HepG2 (cell line): Measurements from ENCODE around the gene CALM1. TPM values are rescaled to one million over a fixed set of nuclear protein-coding genes. Genes with fewer than 3 reads are reported as not detected.
A peak's percentile ranks its signal among the peaks of the same experiment; 100 is the strongest.

ENCODE experiments used
- ATAC-seq: fragments of 200-7000 bp; cut with Tn5 transposase; 3 replicates; pipeline ENCODE4 v1.9.1; 2020; ENCODE audit warnings: mild to moderate bottlenecking, moderate library complexity
- BruUV-seq: library from RNA; stranded (reverse); fragments of 400-500 nt; replicated peaks from 2 replicates; lab custom pipeline; 2021; lab: Mats Ljungman, UMichigan
- CTCF ChIA-PET: fragments of 300-600 bp; formaldehyde crosslinking; extraction: SDS; loops from one replicate; lab custom pipeline; 2021; ENCODE audit warnings: low total read pairs, inconsistent platforms, low intra/inter-chr PET ratio; lab: Yijun Ruan, JAX
- POLR2A ChIA-PET: fragments of 350-600 bp; sonication (Branson Sonifier 250); formaldehyde crosslinking; loops from one replicate; lab custom pipeline; 2020; ENCODE audit warnings: antibody characterized with exemption, inconsistent platforms; lab: Yijun Ruan, JAX
- DNase-seq: peaks from one replicate; pipeline ENCODE4 v3.0.0-alpha.2; 2015; ENCODE audit warnings: low spot score
- FAIRE-seq: peaks from 3 replicates; lab custom pipeline; 2011; peaks lifted over from hg19 to GRCh38; lab: Jason Lieb, UNC
- H2AFZ ChIP-seq: one replicate; pipeline ENCODE4 v1.6.1; 2011; ENCODE audit warnings: low read length, inconsistent platforms
- H3K27ac ChIP-seq: fragments of 300-600 bp; 3 replicates; pipeline ENCODE4 v1.8.0; 2011; ENCODE audit warnings: mixed run types, mild to moderate bottlenecking, mixed read lengths, low read length, inconsistent platforms; ENCODE audit not compliant: insufficient read depth; ENCODE audit errors: extremely low read length
- H3K27me3 ChIP-seq, 2 experiments: fragments of 200-600 bp in 1 of 2; 2 replicates in 1 of 2; 3 replicates in 1 of 2; pipeline versions ENCODE4 v1.6.0 to v1.8.0; 2011; ENCODE audit warnings: low read length in 2 of 2, mild to moderate bottlenecking in 2 of 2, moderate library complexity in 2 of 2, inconsistent platforms in 1 of 2; ENCODE audit not compliant: insufficient read depth in 2 of 2, control insufficient read depth in 1 of 2
- H3K36me3 ChIP-seq, 2 experiments: fragments of 200-600 bp in 1 of 2; replicated peaks in 1 of 2; 2 replicates in 1 of 2; 3 replicates in 1 of 2; pipeline versions ENCODE4 v1.5.1 to v1.8.0; 2011; ENCODE audit warnings: low read length in 2 of 2, inconsistent platforms in 1 of 2; ENCODE audit not compliant: insufficient read depth in 2 of 2, control insufficient read depth in 1 of 2
- H3K4me1 ChIP-seq: 2 replicates; pipeline ENCODE4 v1.5.1; 2012; ENCODE audit warnings: low read length, inconsistent platforms; ENCODE audit not compliant: insufficient read depth
- H3K4me2 ChIP-seq: 2 replicates; pipeline ENCODE4 v1.6.0; 2011; ENCODE audit warnings: low read depth, low read length, inconsistent platforms
- H3K4me3 ChIP-seq, 3 experiments: fragments of 200-600 bp in 1 of 3; sonication (generic), shearing (Covaris generic) in 1 of 3; replicated peaks in 1 of 3; 2 replicates each; pipeline ENCODE4 v1.5.1; 2011 to 2016; ENCODE audit warnings: low read length in 3 of 3, inconsistent platforms in 2 of 3, low read depth in 2 of 3, mild to moderate bottlenecking in 2 of 3, control low read depth in 1 of 3, mixed read lengths in 1 of 3; ENCODE audit not compliant: insufficient read depth in 1 of 3
- H3K79me2 ChIP-seq: one replicate; pipeline ENCODE4 v1.6.1; 2011; ENCODE audit warnings: low read length, inconsistent platforms; ENCODE audit not compliant: insufficient read depth
- H3K9ac ChIP-seq: 2 replicates; pipeline ENCODE4 v1.6.0; 2011; ENCODE audit warnings: mild to moderate bottlenecking, low read depth, low read length, inconsistent platforms; ENCODE audit not compliant: insufficient read depth
- H3K9me3 ChIP-seq: 2 replicates; pipeline ENCODE4 v1.5.1; 2012; ENCODE audit warnings: mild to moderate bottlenecking, low read length
- H4K20me1 ChIP-seq: 2 replicates; pipeline ENCODE4 v1.6.0; 2011; ENCODE audit warnings: inconsistent platforms, mild to moderate bottlenecking, low read length, moderate library complexity; ENCODE audit not compliant: insufficient read depth
- AGO2 ChIP-seq: fragments of 200-400 bp; formaldehyde crosslinking; optimal IDR thresholded peaks from 2 replicates; pipeline ENCODE3; 2017; ENCODE audit warnings: mild to moderate bottlenecking, low read depth, low read length, moderate library complexity
- CREBL2 ChIP-seq: sonication (generic); formaldehyde crosslinking; IDR thresholded peaks from 2 replicates; pipeline ENCODE4 v1.8.1; 2023; ENCODE audit warnings: missing genetic modification reagents, mild to moderate bottlenecking, borderline replicate concordance
- E2F2 ChIP-seq: sonication (generic); formaldehyde crosslinking; IDR thresholded peaks from 2 replicates; pipeline ENCODE4 v1.4.0; 2020; ENCODE audit warnings: missing genetic modification reagents, borderline replicate concordance
- FOSL1 ChIP-seq: sonication (generic); formaldehyde crosslinking; IDR thresholded peaks from 2 replicates; pipeline ENCODE4 v1.9.0; 2021; ENCODE audit warnings: missing genetic modification reagents, borderline replicate concordance
- FOXM1 ChIP-seq: sonication (generic); formaldehyde crosslinking; IDR thresholded peaks from 2 replicates; pipeline ENCODE4 v1.5.0; 2020; ENCODE audit warnings: missing genetic modification reagents
- FOXO4 ChIP-seq: sonication (generic); formaldehyde crosslinking; conservative IDR thresholded peaks from 2 replicates; pipeline ENCODE4 v1.8.1; 2023; ENCODE audit warnings: missing genetic modification reagents
- HBP1 ChIP-seq: IDR thresholded peaks from 2 replicates; pipeline ENCODE4 v1.6.1; 2016; ENCODE audit warnings: low read depth, control low read depth
- MEIS2 ChIP-seq: sonication (generic); formaldehyde crosslinking; IDR thresholded peaks from 2 replicates; pipeline ENCODE4 v1.9.0; 2021; ENCODE audit warnings: mild to moderate bottlenecking, missing genetic modification reagents
- MIXL1 ChIP-seq: IDR thresholded peaks from 2 replicates; pipeline ENCODE4 v1.6.1; 2016
- MTA1 ChIP-seq: sonication (generic); formaldehyde crosslinking; IDR thresholded peaks from 2 replicates; pipeline ENCODE4 v1.4.0; 2020; ENCODE audit warnings: missing genetic modification reagents, mild to moderate bottlenecking, borderline replicate concordance
- SETDB1 ChIP-seq: sonication (generic); formaldehyde crosslinking; IDR thresholded peaks from 2 replicates; pipeline ENCODE4 v1.5.1; 2020; ENCODE audit warnings: missing genetic modification reagents, mild to moderate bottlenecking, borderline replicate concordance
- SIN3A ChIP-seq: IDR thresholded peaks from 2 replicates; pipeline ENCODE4 v1.6.1; 2011; ENCODE audit warnings: low read depth, mild to moderate bottlenecking, control low read depth, low read length, borderline replicate concordance
- SP5 ChIP-seq: IDR thresholded peaks from 2 replicates; pipeline ENCODE4 v1.6.1; 2016; ENCODE audit warnings: low read depth, borderline replicate concordance
- TMF1 ChIP-seq: sonication (generic); formaldehyde crosslinking; IDR thresholded peaks from 2 replicates; pipeline ENCODE4 v1.8.1; 2022; ENCODE audit warnings: low read depth, missing genetic modification reagents
- YY1 ChIP-seq: IDR thresholded peaks from 2 replicates; pipeline ENCODE4 v1.6.1; 2011; ENCODE audit warnings: low read length, low read depth, moderate library complexity, mild to moderate bottlenecking; ENCODE audit not compliant: insufficient read depth, insufficient replicate concordance
- ZNF24 ChIP-seq: fragments of 450-650 bp; IDR thresholded peaks from 2 replicates; pipeline ENCODE4 v1.6.1; 2017; ENCODE audit warnings: antibody characterized with exemption, mild to moderate bottlenecking
- ZNF296 ChIP-seq: sonication (generic); formaldehyde crosslinking; conservative IDR thresholded peaks from 2 replicates; pipeline ENCODE4 v1.5.0; 2020; ENCODE audit warnings: mild to moderate bottlenecking, missing genetic modification reagents
- ZNF501 ChIP-seq: sonication (generic); formaldehyde crosslinking; IDR thresholded peaks from 2 replicates; pipeline ENCODE4 v1.5.1; 2020; ENCODE audit warnings: mild to moderate bottlenecking, moderate library complexity, missing genetic modification reagents
- ZNF629 ChIP-seq: sonication (generic); formaldehyde crosslinking; conservative IDR thresholded peaks from 2 replicates; pipeline ENCODE4 v1.5.0; 2020; ENCODE audit warnings: missing genetic modification reagents
- WGBS: methylation state at CpG from one replicate; pipeline ENCODE4 v1.1.6; 2017; ENCODE audit warnings: low lambda C conversion rate; 5-methylcytosine and 5-hydroxymethylcytosine counted together
- in situ Hi-C: cut with HindIII; loops from 2 replicates; pipeline ENCODE4 v1.10.0; 2017; ENCODE audit warnings: low pct_unique_long_range_greater_than_20kb; ENCODE audit not compliant: extremely low pct_ligation_motif_present
- intact Hi-C: fragments of 100-400 bp; cut with micrococcal nuclease; formaldehyde crosslinking; loops from one replicate; pipeline ENCODE4 v1.10.0; 2022; ENCODE audit not compliant: unreplicated experiment
- polyA plus RNA-seq, 8 experiments: library from polyadenylated mRNA; depleted of rRNA in 3 of 8; stranded (reverse) in 7 of 8; unstranded in 1 of 8; fragments of >200 nt; fragmentation: Illumina TruSeq in 4 of 8; extraction: Trizol in 4 of 8; gene quantifications; 2 replicates each; pipeline versions ENCODE4 v1.2.1 to v1.2.3, GENCODE V29; 2011 to 2016; ENCODE audit warnings: low read depth in 4 of 8, missing spikeins in 1 of 8, mixed read lengths in 1 of 8; ENCODE audit not compliant: insufficient read depth in 1 of 8
- total RNA-seq, 5 experiments: library from RNA; depleted of rRNA; stranded (reverse); fragments of >200 nt; fragmentation: Illumina TruSeq; extraction: Trizol; gene quantifications; 2 replicates each; pipeline ENCODE4 v1.2.3, GENCODE V29; 2016; ENCODE audit warnings: low read depth in 1 of 5

The CALM1 gene
- total and polyA plus RNA-seq, 2 of the 13 experiments (the other 11 are each of a cell fraction or from before 2014, with no cell fraction given) = 110 to 238 TPM

- CTCF ChIA-PET = interaction anchor here (0.8 to 3.5 kb wide), 4 partner anchors 15 to 361 kb away, joined by 3 to 54 read pairs (median 8); no protein-coding TSS in a partner anchor
- H3K9me3 ChIP-seq = no peaks in the 10 kb centered on the region
- H2AFZ ChIP-seq = no peak overlapping the region
- intact Hi-C loops (loop anchor here (5.0 kb wide), 1 partner anchor 360 kb away; no protein-coding TSS in a partner anchor), in situ Hi-C loops (loop anchor here (5.0 kb wide), 1 partner anchor 125 kb away; no protein-coding TSS in a partner anchor)
- peaks cover 0 to 4% of the 10 kb centered on the region in 2 experiments; a peak in 1 of 5 replicates for H3K27me3 ChIP-seq
- no TSS peak for BruUV-seq
- H3K4me3 ChIP-seq = peak overlapping the region; percentile 91 to 100 (median 95)
- no peak for FAIRE-seq
- 3% methylated on average over 17 of the region's 89 CpGs for WGBS
- POLR2A ChIA-PET = interaction anchor here (0.6 to 3.6 kb wide), 7 partner anchors 13 to 1723 kb away, joined by 3 to 105 read pairs (median 8); no protein-coding TSS in a partner anchor
- peak overlapping the region; percentile 87 for H3K9ac ChIP-seq
- peak; percentile 34 for DNase-seq
- H3K4me2 ChIP-seq = peak overlapping the region; percentile 99
- peak; percentile 76 for ATAC-seq
- H3K4me1 ChIP-seq = peaks cover 39% of the 10 kb centered on the region
- peak overlapping the region; percentile 71 for H3K27ac ChIP-seq
- H3K79me2 ChIP-seq = peaks cover 32% of the 10 kb centered on the region
- peaks cover 13 to 27% of the 10 kb centered on the region in 2 experiments for H3K36me3 ChIP-seq
- H4K20me1 ChIP-seq = peaks cover 23% of the 10 kb centered on the region
- TF ChIP-seq MTA1 (CRISPR knock-in tag) (no peak), MEIS2 (CRISPR knock-in tag) (no peak), MIXL1 (CRISPR knock-in tag) (no peak), AGO2 (peak; percentile 50), SETDB1 (CRISPR knock-in tag) (no peak), ZNF629 (CRISPR knock-in tag) (no peak), ZNF24 (no peak), E2F2 (CRISPR knock-in tag) (no peak), TMF1 (CRISPR knock-in tag) (no peak), FOSL1 (CRISPR knock-in tag) (no peak), ZNF501 (CRISPR knock-in tag) (no peak), SIN3A (peak; percentile 19; the same call in 1 of the 2 replicates), CREBL2 (CRISPR knock-in tag) (no peak), FOXO4 (CRISPR knock-in tag) (no peak), HBP1 (CRISPR knock-in tag) (peak; percentile 78), ZNF296 (CRISPR knock-in tag) (no peak), SP5 (CRISPR knock-in tag) (no peak), FOXM1 (no peak), YY1 (no peak)
These were observed 841 bp downstream of the CALM1 start for GRCh38 chr14:90397425-90398314.
